ENCODE measurements around the gene PJA1.

Gene PJA1

DNA sequence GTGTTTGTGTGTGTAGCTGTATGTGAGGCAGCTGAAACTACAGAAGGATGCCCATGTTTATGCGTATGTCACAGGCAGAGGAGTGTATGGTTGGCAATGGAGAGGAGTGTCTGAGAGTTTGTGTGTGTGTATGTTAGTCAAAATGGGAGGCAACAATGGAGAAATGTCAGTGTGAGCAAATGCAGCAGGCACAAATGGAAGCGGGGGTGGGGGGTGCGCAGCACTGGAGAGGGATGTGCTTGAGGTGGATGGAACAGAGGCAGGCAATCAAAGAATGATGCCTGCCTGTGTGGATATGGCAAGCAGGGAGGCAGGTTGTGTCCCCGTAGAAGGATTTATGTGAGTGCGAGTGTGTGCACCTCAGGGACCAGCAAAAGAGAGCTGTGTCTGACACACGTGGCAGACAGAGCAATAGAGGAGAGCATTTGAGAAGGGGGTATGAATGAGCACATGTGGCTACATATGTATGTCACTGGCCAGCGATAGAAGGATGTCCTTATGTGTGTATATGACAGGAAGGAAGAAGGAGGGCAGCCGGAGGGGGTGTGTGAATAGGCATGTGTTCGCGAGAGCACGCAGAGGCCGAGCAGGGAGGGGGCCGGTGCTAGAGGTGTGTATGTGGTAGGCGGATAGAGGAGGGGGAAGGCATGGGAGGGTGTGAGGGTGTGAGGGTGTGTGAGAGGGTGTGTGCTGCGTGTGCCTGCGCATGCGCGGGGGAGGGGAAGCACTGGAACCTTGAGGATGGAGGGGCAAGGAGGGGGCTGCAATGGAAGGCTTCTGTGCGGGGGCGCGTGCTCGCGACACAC is 1.1 kb downstream of the PJA1 start:
- DNase-seq = no peak

GRCh38 chrX:69162361-69162865 is 2.8 kb downstream of the PJA1 start:
- DNase-seq = no peak

DNA sequence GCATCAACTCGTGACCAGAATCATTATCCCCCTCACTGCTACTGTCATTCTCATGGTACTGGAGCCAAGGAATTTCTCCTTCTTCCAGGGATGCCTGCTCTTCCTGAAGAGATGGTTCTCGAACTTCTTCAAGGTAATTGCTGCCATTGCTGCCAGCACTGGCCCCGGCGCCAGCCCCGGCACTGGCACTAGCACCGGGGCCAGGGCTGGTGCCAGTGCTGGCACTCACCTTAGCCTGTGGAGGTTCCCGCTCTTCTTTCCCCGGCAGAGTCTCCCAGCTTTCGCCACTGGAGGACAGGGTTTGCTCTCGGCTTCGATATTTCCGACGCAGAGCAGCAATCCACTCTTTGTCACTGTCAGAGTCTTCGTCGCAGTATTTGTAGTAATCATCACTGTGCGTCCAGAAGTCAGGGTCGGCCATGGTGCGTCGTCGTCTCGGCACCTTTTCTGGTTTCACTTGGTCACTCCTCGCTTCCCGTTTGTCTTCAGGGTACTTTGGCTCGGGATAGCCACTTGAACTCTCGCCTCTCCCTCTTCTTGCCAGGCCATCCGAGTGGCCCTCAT is 3.4 kb downstream of the PJA1 start:
- DNase-seq = no peak

GRCh38 chrX:69161371-69161770 is 3.9 kb downstream of the PJA1 start:
- no peak for DNase-seq

DNA sequence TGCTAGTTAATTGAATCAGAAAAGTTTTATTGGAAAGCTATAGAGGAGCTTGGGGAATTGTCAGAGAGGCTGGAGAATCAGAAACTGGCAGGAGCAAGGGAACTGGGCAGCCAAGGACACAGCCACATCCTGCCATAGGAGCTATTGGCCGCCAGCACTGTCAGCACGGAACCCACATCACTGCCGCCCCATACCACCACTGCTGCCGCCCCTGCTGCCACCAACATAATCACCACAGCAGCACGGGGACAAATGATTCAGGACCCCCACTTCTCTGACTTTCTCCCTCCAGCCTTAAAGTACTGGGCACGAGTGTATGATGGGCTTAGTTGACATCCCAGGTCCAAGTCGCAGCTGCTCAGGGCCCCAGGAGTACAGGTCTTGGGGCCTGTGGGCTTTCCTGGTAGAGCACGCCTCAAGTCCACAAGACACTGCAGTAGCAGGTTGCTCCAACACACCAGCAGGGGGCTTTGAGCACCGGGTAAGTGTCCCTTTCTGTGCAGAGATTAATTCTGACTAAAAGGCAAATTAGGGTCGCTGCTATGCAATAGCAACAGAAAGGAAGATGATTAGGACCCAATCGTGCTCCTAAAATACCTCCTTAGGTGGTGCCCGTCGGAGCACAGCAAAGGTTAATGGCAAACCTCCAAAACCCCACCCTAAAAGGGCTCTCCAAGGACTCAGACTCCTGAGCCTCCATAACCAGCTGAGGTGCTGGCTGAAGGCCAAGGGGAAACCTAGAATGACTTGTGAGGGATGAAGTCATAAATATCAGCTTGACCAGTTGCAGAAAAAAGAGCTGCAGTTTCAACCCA is 6.9 kb downstream of the PJA1 start:
- peak; percentile 1 for DNase-seq

DNA sequence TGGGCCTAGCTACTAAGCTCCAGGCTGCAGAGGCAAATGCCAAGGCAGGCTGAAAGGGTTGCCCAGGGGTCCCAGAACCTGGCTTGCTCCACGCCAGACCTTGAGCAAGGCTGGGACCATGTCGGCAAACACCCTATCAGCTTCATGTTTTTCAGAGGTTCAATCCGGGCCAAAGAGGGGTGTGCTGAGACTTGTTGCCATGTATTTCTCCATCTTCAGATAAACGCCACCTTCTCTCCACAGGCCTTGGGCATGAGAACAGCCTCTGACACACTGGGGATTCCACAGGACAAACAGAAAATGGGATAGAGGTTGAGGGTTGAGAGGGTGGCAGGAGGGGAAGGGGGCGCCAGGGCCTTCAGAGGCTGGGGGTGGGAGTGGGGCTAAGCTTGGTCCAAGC is 8.6 kb downstream of the PJA1 start:
- no peak for DNase-seq

- no peak for DNase-seq
Measured at GRCh38 chrX:69155786-69156520, 9.3 kb downstream of the PJA1 start.

- no peak for DNase-seq
Measured at GRCh38 chrX:69154051-69154450, 11.2 kb downstream of the PJA1 start.

GRCh38 chrX:69153060-69153730 is 12.1 kb downstream of the PJA1 start:
- DNase-seq = no peak

DNA sequence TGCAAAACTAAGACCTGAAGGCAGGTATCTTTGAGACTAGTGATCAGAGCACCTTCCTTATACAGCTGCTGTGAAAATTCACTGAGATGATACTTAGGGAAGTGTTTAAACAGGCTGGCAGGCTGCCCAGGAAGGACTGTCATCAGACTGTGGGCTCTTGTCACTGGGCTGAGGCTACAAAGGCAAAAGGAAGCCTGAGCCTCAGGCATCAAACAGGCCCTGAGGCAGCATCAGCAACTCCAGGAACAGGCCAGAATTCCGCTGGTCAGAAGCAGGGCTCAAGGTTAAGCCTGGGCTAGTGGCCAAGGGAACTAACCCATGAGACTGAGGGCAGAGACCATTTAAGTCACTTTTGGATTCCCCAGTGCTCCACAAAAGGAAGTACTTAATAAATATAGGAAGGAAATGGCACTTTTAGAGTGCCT is 12.8 kb downstream of the PJA1 start:
- peak; percentile 53 for DNase-seq

- DNase-seq = no peak
Measured at GRCh38 chrX:69151866-69152284, 13.4 kb downstream of the PJA1 start.

- no peak for DNase-seq
Measured at GRCh38 chrX:69150281-69150960, 14.8 kb downstream of the PJA1 start.

DNA sequence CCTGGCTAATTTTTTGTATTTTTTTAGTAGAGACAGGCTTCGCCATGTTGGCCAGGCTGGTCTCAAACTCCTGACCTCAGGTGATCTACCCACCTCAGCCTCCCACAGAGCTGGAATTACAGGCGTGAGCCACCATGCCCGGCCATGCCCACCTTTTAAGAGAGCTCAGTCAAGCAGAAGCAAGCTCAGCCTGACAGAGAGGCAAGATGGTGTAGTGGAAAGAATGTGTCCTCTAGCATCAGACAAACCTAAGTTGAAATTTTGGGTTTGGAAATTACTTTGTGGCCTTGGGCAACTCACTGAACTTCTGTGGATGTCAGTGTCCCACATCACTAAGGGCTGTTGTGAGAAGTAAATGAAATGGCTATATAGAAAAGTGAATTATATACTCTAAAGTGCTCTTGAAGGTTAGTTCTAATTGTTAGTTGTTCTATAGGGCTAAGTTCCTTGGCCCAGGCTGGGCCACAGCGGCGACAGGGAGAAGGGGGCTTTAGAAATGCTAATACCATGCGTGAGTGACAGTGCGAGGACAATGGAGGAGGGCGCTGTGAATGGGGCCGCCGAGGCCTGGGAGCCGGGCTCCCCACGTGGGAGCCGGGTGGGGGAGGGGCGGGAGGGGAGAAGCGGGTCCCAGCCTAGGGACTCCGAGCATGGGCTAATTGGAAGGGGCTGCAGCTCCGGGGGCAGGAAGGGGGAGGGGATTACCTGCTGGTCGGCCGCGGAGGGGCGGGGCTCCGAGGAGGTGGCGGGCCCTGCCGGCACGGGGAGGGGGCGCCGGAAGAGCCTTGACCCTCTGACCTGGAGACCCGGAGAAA is 15.6 kb downstream of the PJA1 start:
- no peak for DNase-seq

DNA sequence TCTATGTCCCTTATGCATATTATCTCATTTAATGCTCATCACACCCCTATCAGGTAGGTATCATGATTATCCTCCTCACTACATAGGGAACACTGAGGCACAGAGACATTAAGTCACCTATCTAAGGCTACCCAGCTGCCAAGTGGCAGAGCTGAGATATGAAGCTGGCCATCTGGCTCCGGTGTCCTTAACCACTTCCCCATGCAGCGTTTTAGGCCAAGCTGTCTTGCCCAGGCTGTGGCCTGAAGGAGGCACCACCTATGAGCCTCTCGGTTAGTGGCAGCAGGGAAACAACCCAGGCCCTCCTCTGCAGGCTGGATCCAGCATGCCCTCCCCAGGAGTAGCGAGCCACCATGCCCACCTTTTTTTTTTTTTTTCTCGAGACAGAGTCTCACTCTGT is 16.3 kb downstream of the PJA1 start:
- DNase-seq = peak; percentile 14

DNA sequence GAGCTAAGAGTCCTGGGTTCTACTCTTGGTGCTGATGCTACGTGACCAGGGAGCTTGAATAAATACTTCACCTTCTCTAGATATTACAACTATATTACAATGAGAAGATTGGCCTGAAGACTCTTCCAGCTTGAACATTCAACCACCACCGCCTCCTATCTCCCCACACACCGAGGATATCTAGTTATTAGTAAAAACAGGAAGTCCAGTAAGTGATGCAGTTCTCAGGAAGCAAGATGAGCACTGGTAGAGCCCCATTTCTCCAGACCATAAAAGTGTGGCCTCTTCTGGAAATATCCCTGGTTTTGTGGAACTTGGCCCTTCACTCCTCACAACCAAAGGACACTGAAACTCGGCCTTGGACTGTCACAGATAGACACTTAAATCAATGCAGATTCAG is 18.5 kb downstream of the PJA1 start:
- DNase-seq = no peak

GRCh38 chrX:69145714-69146113 is 19.5 kb downstream of the PJA1 start:
- no peak for DNase-seq

GRCh38 chrX:69144838-69145680 is 20.2 kb downstream of the PJA1 start:
- no peak for DNase-seq

DNA sequence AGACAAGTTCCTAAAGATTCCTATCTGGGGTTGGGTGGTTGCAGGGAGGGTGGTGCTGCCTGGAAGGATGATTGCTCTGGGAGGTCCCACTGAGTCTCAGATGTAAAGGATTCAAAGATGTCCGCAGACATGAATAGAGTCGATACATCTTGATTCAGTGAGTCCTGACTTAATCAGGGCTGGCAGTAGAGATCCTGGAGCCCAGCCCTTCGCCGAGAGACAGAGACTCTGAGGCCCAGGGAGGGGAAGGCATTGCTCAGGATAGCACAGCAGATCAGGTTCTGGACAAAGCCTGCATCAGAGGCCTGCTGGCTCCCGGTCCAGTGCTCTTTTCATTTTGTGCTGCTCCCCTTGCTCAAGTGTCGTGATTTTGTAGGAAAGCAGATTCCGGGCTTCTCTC is 21.7 kb downstream of the PJA1 start:
- DNase-seq = no peak

DNA sequence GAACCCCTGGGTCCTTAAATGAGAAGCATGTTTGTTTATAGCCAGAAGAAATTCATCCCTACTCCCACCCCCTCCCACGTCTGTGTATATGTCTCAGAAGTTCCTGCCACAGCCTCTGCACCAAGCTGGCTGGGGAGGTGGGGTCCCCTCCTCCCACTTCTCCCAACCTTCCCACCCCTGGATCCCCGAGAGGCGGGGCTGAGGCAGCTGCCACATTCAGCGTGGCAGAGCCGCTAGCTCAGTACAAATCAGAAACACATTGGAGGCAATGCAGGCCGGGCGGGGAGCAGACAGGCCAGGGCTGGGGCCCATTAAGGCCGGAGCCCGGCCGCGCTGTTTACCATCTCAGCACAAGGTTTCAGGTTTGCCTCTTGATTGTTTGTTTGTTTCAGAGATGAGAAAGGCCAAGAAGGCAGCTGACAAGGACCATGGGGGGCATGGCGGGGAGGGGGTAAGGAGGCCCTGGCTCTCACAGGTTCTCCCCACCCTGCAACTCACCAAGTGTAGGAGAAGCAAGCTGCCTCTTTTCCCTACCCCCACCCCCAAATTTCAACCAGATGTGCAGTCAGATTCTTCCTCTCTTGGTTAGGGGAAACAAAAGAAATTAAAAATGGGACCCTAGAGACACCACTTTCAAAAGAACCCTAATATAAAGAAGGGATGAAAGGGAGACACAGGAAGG is 22.3 kb downstream of the PJA1 start:
- no peak for DNase-seq

Measured in MV-4-11 (cell line).